Natural killer cell (primary cell): Measurements from ENCODE around the gene FYN. TPM values are rescaled to one million over a fixed set of nuclear protein-coding genes. Genes with fewer than 3 reads are reported as not detected.

ENCODE experiments used
- ATAC-seq, 3 donors: fragments of 150-1000 bp in 2 of 3; fragments of 200-7000 bp in 1 of 3; cut with Tn5 transposase; 1 replicate in 1 of 3; 2 replicates in 2 of 3; pipeline ENCODE4 v1.10.0; 2021; ENCODE audit warnings: mild to moderate bottlenecking in 2 of 3, moderate library complexity in 2 of 3
- DNase-seq, 2 donors: peaks; one replicate each; pipeline versions ENCODE4 v3.0.0 to v3.0.0-alpha.2; 2013 to 2021; ENCODE audit warnings: mixed read lengths in 1 of 2
- H3K27ac ChIP-seq: one replicate; pipeline ENCODE4 v1.5.1; 2013; ENCODE audit warnings: mild to moderate bottlenecking, low read length
- H3K27me3 ChIP-seq: one replicate; pipeline ENCODE4 v1.6.1; 2013; ENCODE audit warnings: low read length; ENCODE audit not compliant: control insufficient read depth, insufficient read depth
- H3K36me3 ChIP-seq: one replicate; pipeline ENCODE4 v1.6.1; 2013; ENCODE audit warnings: low read length; ENCODE audit not compliant: control insufficient read depth, insufficient read depth
- H3K4me1 ChIP-seq: one replicate; pipeline ENCODE4 v1.6.1; 2013; ENCODE audit warnings: low read length; ENCODE audit not compliant: control insufficient read depth, insufficient read depth
- H3K4me3 ChIP-seq: one replicate; pipeline ENCODE4 v1.5.1; 2013; ENCODE audit warnings: low read length
- H3K9me3 ChIP-seq: one replicate; pipeline ENCODE4 v1.6.1; 2013; ENCODE audit warnings: low read length; ENCODE audit not compliant: control insufficient read depth, insufficient read depth
- H3K27ac Mint-ChIP-seq, 2 donors: one replicate each; pipeline ENCODE4 v1.8.0; 2022; ENCODE audit warnings: mild to moderate bottlenecking in 2 of 2, mixed read lengths in 2 of 2, moderate library complexity in 1 of 2
- H3K27me3 Mint-ChIP-seq, 2 donors: one replicate each; pipeline ENCODE4 v1.8.0; 2022; ENCODE audit warnings: low read depth in 2 of 2, mixed read lengths in 2 of 2
- H3K36me3 Mint-ChIP-seq: one replicate; pipeline ENCODE4 v1.8.0; 2022; ENCODE audit warnings: mixed read lengths
- H3K4me1 Mint-ChIP-seq, 2 donors: one replicate each; pipeline ENCODE4 v1.8.0; 2022; ENCODE audit warnings: mixed read lengths in 2 of 2
- H3K4me3 Mint-ChIP-seq: one replicate; pipeline ENCODE4 v1.8.0; 2022; ENCODE audit warnings: mild to moderate bottlenecking, moderate library complexity, mixed read lengths
- H3K9me3 Mint-ChIP-seq, 2 donors: one replicate each; pipeline ENCODE4 v1.8.0; 2022; ENCODE audit warnings: mixed read lengths in 2 of 2
- WGBS: methylation state at CpG from one replicate; pipeline ENCODE4 v1.1.7; 2013; ENCODE audit warnings: missing lambda C conversion rate; ENCODE audit not compliant: insufficient coverage; 5-methylcytosine and 5-hydroxymethylcytosine counted together
- intact Hi-C: fragments of 100-400 bp; cut with micrococcal nuclease; formaldehyde crosslinking; loops from one replicate; pipeline ENCODE4 v1.14.2; 2022
- total RNA-seq, 4 donors: library from RNA; stranded (reverse); fragments of 120-200 nt in 1 of 4; gene quantifications; one replicate each; pipeline versions ENCODE4 v1.2.3 to v1.2.4, GENCODE V29; 2013 to 2022
- TF ChIP-seq, protein P1 (sequence below): fragments of 200-600 bp; IDR thresholded peaks from one replicate; pipeline ENCODE4 v1.8.0; 2022; ENCODE audit warnings: antibody characterized with exemption

Gene FYN
- total RNA-seq, 3 donors from 2014 or later (not counting 1 experiment from before 2014, with no cell fraction given), result 616 to 757 (median 713) TPM

DNA sequence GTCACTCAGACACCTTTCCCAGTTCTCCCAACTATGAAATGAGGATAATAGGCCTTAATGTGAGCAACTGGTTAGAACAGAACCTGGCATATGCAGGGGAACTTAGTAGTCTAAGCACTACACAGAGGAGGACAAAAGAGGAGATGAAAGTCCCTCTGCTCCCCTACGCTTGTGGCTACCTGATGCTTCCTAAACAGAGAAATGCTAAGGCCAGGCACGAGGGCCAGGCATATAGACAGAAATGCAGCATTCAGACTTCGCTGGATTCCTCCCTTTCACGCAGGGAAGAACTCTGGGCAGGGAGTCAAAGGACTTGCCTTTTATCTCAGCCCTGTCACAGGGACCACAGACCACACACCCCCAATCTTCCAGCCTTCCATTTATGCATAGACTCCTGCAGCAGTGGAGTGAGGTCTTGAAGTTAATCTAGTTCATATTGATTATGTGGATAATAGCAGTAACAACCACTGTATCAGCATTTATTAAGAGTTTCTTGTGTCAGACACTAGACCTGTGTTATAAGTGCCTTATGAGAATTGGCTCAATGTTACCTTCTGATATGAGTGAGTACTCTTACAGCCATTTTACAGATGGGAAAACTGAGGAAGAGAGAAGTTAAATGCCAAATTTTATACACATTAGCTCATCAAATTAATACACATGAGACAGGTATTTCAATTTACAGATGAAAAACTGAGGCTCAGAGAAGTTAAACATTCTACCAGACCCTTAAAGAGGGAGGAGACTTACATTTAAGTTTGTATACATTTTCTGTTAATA is 240.6 kb downstream of the FYN start:
- H3K4me1 Mint-ChIP-seq, result no peaks in the 10 kb centered on the region
- no peak overlapping the region for H3K27ac Mint-ChIP-seq

DNA sequence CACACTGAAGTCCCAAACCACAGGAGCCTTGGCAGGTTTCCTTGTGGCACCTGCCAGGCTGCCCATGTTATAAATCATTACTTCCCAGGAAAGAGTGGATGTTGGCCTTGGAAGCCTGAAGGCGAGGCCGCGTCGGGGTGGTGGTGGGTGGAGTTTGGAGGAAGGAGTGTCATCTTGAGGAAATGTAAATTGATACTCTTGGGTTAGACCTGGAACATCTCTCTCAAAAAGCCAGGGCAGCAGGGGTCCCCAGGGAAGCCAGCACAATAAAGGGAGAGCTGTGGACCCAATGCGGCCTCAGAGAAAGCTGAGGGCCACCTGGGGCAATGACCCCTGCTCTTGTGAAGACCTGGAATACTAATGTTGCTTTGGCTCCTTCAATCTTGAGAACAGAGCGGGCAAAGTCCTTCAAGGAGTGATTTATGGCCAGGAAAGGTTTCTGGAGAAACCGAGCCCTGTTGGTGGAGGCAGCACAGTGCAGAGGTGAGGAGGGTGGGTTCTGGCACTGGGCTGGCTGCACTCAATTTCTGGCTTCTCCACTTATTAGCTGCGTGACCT is 241.3 kb downstream of the FYN start:
- 66% methylated on average over 8 of the region's 8 CpGs for WGBS
- no peak for DNase-seq
- peaks cover 0 to 2% of the 10 kb centered on the region in 2 donors for H3K9me3 Mint-ChIP-seq
- no peak overlapping the region for H3K27ac Mint-ChIP-seq
- Histone ChIP-seq H3K4me3 (no peak overlapping the region), H3K27me3 (no peaks in the 10 kb centered on the region), H3K4me1 (no peaks in the 10 kb centered on the region), H3K9me3 (peaks cover 5% of the 10 kb centered on the region), H3K27ac (no peak overlapping the region), H3K36me3 (peaks cover 2% of the 10 kb centered on the region)
- TF ChIP-seq, protein P1, sequence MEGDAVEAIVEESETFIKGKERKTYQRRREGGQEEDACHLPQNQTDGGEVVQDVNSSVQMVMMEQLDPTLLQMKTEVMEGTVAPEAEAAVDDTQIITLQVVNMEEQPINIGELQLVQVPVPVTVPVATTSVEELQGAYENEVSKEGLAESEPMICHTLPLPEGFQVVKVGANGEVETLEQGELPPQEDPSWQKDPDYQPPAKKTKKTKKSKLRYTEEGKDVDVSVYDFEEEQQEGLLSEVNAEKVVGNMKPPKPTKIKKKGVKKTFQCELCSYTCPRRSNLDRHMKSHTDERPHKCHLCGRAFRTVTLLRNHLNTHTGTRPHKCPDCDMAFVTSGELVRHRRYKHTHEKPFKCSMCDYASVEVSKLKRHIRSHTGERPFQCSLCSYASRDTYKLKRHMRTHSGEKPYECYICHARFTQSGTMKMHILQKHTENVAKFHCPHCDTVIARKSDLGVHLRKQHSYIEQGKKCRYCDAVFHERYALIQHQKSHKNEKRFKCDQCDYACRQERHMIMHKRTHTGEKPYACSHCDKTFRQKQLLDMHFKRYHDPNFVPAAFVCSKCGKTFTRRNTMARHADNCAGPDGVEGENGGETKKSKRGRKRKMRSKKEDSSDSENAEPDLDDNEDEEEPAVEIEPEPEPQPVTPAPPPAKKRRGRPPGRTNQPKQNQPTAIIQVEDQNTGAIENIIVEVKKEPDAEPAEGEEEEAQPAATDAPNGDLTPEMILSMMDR, result no peak
- H3K36me3 Mint-ChIP-seq, result peaks cover 20% of the 10 kb centered on the region
- ATAC-seq, result no peak
- no peaks in the 10 kb centered on the region for H3K4me1 Mint-ChIP-seq
- H3K27me3 Mint-ChIP-seq, result no peaks in the 10 kb centered on the region
- intact Hi-C loops, result no loop called here
- H3K4me3 Mint-ChIP-seq, result no peak overlapping the region

More for the DNA sequence above, 240.6 kb downstream of the FYN start:
- H3K9me3 Mint-ChIP-seq, result peaks cover 0 to 2% of the 10 kb centered on the region in 2 donors
- intact Hi-C loops, result no loop called here
- no peak overlapping the region for H3K4me3 ChIP-seq
- peaks cover 5% of the 10 kb centered on the region for H3K9me3 ChIP-seq
- no peak overlapping the region for H3K27ac ChIP-seq
- H3K4me3 Mint-ChIP-seq, result no peak overlapping the region
- 88% methylated on average over 4 of the region's 4 CpGs for WGBS
- ATAC-seq (no peak), DNase-seq (no peak)
- H3K27me3 ChIP-seq, result no peaks in the 10 kb centered on the region
- peaks cover 2% of the 10 kb centered on the region for H3K36me3 ChIP-seq
- no peaks in the 10 kb centered on the region for H3K4me1 ChIP-seq
- peaks cover 27% of the 10 kb centered on the region for H3K36me3 Mint-ChIP-seq
- no peaks in the 10 kb centered on the region for H3K27me3 Mint-ChIP-seq
- TF ChIP-seq, protein P1, result no peak

DNA sequence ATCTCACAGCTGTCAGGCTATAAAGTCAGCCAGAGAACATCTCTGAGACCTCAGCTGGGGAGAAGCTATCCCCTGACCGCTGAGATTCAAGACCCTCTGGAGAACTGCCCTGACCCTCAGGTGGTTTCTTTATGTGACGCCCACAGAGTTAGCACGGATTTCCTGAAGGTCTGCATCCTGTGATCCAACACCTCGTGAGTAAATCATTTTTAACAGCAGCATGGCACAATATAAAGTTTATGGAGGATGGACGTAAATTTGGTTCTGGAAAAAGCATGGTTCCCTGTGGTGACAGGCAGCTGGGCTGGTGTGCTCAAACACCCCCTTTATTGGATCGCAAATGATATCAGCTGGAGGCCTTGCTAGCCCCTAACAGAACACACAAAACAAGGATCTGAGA is 242.2 kb downstream of the FYN start:
- 44% methylated on average over 6 of the region's 6 CpGs for WGBS
- no peaks in the 10 kb centered on the region for H3K4me1 Mint-ChIP-seq
- Histone ChIP-seq H3K27ac (no peak overlapping the region), H3K4me1 (no peaks in the 10 kb centered on the region), H3K36me3 (peaks cover 2% of the 10 kb centered on the region), H3K4me3 (no peak overlapping the region), H3K27me3 (no peaks in the 10 kb centered on the region), H3K9me3 (peaks cover 5% of the 10 kb centered on the region)
- peaks cover 15% of the 10 kb centered on the region for H3K36me3 Mint-ChIP-seq
- intact Hi-C loops, result no loop called here
- no peaks in the 10 kb centered on the region for H3K27me3 Mint-ChIP-seq
- H3K27ac Mint-ChIP-seq, result no peak overlapping the region
- no peak for ATAC-seq
- no peak overlapping the region for H3K4me3 Mint-ChIP-seq
- TF ChIP-seq, protein P1, result no peak
- peaks cover 0 to 2% of the 10 kb centered on the region in 2 donors for H3K9me3 Mint-ChIP-seq
- DNase-seq, result no peak
